ENCODE measurements around the gene SH3GL2. TPM values are rescaled to one million over a fixed set of nuclear protein-coding genes. Genes with fewer than 3 reads are reported as not detected.

Gene SH3GL2
- total RNA-seq, 2 experiments from 2014 or later, result not detected

DNA sequence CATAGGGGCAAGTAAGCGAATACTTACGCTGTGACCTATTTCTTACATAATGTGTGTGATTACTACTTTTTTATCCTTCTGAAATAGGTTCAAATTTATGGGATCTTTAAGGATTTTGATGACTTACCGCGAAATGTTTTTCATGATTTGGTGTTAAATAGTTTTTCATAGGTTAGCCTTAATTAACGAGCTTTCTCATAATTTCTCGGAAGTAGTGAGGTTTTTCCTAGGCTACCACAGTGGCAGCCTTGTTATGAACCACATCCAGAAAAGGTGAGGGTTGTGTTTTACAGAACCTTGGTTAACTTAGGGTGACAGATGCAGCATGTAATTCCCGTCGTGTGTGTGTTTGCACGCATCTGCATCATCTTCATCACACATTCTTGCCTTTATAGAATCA is 1.3 kb downstream of the SH3GL2 start:
- DNase-seq, result no peak
- H3K4me1 Mint-ChIP-seq (ENCODE audit: low read depth), result peaks cover 6% of the 10 kb centered on the region
- H3K36me3 Mint-ChIP-seq, result no peaks in the 10 kb centered on the region
- CTCF ChIA-PET, result no interaction called here
- intact Hi-C loops (cut with micrococcal nuclease), result no loop called here
- no peak overlapping the region for H3K4me3 Mint-ChIP-seq
- H3K27ac Mint-ChIP-seq, result no peak overlapping the region
- H3K27me3 Mint-ChIP-seq, result peaks cover 22% of the 10 kb centered on the region
- POLR2A ChIA-PET, result no interaction called here
- H3K9me3 Mint-ChIP-seq, result peaks cover 3% of the 10 kb centered on the region

DNA sequence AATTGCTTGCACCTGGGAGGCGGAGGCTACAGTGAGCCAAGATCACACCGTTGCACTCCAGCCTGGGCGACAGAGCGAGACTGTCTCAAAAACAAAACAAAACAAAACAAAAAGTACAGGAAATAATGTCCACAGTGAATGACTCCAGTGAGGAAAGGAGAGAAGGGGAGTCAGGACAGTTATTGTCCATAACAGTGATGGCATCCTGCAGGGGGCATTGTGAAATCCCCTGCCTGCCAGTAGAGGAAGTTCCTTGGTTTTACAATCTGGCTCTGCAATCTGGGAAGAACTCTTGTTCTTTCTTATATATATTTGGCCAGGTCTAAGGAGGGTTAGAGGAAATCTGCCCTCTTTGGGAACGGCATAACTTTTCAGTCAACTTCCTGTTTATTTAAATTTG is 8.2 kb downstream of the SH3GL2 start:
- POLR2A ChIA-PET, result no interaction called here
- Mint-ChIP-seq H3K27ac (no peak overlapping the region), H3K9me3 (peaks cover 7% of the 10 kb centered on the region), H3K4me3 (no peak overlapping the region), H3K27me3 (no peaks in the 10 kb centered on the region), H3K36me3 (no peaks in the 10 kb centered on the region), H3K4me1 (ENCODE audit: low read depth) (no peaks in the 10 kb centered on the region)
- DNase-seq, result no peak
- intact Hi-C loops (cut with micrococcal nuclease), result no loop called here
- CTCF ChIA-PET, result no interaction called here

GRCh38 chr9:17588395-17588794 is 9.5 kb downstream of the SH3GL2 start:
- no peaks in the 10 kb centered on the region for H3K4me1 Mint-ChIP-seq (ENCODE audit: low read depth)

GRCh38 chr9:17588941-17589340 is 10.1 kb downstream of the SH3GL2 start:
- no peak overlapping the region for H3K27ac Mint-ChIP-seq
- intact Hi-C loops (cut with micrococcal nuclease), result no loop called here
- H3K4me3 Mint-ChIP-seq, result no peak overlapping the region
- no peaks in the 10 kb centered on the region for H3K36me3 Mint-ChIP-seq
- POLR2A ChIA-PET, result no interaction called here
- no peak for DNase-seq
- peaks cover 7% of the 10 kb centered on the region for H3K9me3 Mint-ChIP-seq
- CTCF ChIA-PET, result no interaction called here
- no peaks in the 10 kb centered on the region for H3K4me1 Mint-ChIP-seq (ENCODE audit: low read depth)
- no peaks in the 10 kb centered on the region for H3K27me3 Mint-ChIP-seq

More at GRCh38 chr9:17588395-17588794, 9.5 kb downstream of the SH3GL2 start:
- DNase-seq, result no peak
- no peaks in the 10 kb centered on the region for H3K27me3 Mint-ChIP-seq
- ChIA-PET POLR2A (no interaction called here), CTCF (no interaction called here)
- H3K9me3 Mint-ChIP-seq, result peaks cover 7% of the 10 kb centered on the region
- no peak overlapping the region for H3K4me3 Mint-ChIP-seq
- no peak overlapping the region for H3K27ac Mint-ChIP-seq
- intact Hi-C loops (cut with micrococcal nuclease), result no loop called here
- no peaks in the 10 kb centered on the region for H3K36me3 Mint-ChIP-seq

GRCh38 chr9:17589771-17590170 is 10.9 kb downstream of the SH3GL2 start:
- no peaks in the 10 kb centered on the region for H3K36me3 Mint-ChIP-seq
- H3K27me3 Mint-ChIP-seq, result no peaks in the 10 kb centered on the region
- H3K27ac Mint-ChIP-seq, result no peak overlapping the region
- ChIA-PET POLR2A (no interaction called here), CTCF (no interaction called here)
- DNase-seq, result no peak
- H3K4me1 Mint-ChIP-seq (ENCODE audit: low read depth), result no peaks in the 10 kb centered on the region
- intact Hi-C loops (cut with micrococcal nuclease), result no loop called here
- no peak overlapping the region for H3K4me3 Mint-ChIP-seq
- H3K9me3 Mint-ChIP-seq, result peaks cover 7% of the 10 kb centered on the region

- no peaks in the 10 kb centered on the region for H3K27me3 Mint-ChIP-seq
- ChIA-PET POLR2A (no interaction called here), CTCF (no interaction called here)
- no peak overlapping the region for H3K4me3 Mint-ChIP-seq
- no peaks in the 10 kb centered on the region for H3K36me3 Mint-ChIP-seq
- H3K27ac Mint-ChIP-seq, result no peak overlapping the region
- DNase-seq, result no peak
- intact Hi-C loops (cut with micrococcal nuclease), result no loop called here
- no peaks in the 10 kb centered on the region for H3K4me1 Mint-ChIP-seq (ENCODE audit: low read depth)
- no peaks in the 10 kb centered on the region for H3K9me3 Mint-ChIP-seq
Measured at GRCh38 chr9:17594961-17595360, 16.1 kb downstream of the SH3GL2 start.

- DNase-seq, result no peak
- Mint-ChIP-seq H3K4me1 (ENCODE audit: low read depth) (no peaks in the 10 kb centered on the region), H3K4me3 (no peak overlapping the region), H3K36me3 (no peaks in the 10 kb centered on the region), H3K27ac (no peak overlapping the region), H3K9me3 (no peaks in the 10 kb centered on the region), H3K27me3 (no peaks in the 10 kb centered on the region)
- POLR2A ChIA-PET, result no interaction called here
- intact Hi-C loops (cut with micrococcal nuclease), result no loop called here
- CTCF ChIA-PET, result no interaction called here
Measured at GRCh38 chr9:17597977-17598376, 19.1 kb downstream of the SH3GL2 start.

DNA sequence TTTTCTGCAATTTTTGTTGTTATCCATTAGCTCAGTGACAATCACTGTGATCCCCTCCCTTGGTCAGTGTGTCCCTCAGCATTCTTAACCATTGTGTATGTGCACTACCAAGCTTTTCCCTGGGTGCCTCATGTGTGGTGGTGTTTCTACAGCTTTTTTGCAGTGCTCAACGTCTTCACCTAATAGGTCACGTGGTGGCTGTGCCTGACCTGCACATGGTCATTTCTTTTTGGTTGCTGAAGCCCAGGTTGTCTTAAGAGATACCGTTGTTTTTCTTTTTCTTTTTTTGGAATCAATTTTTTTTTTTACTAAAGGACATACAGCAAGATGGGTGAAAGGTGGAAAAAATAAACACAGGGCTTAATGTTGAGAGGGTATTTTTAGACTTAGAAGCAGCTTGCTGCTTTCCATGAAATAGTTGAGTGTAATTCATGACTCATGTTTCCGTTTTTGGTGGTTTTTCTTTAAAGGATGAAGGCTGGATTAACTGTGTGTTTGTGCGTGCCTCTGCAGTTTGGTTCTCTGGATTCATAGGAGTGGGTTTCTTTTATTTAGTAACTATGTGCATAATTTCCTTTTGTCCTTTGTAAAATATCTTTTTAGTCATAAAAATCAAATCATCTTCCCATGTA is 22.2 kb downstream of the SH3GL2 start:
- ChIA-PET CTCF (no interaction called here), POLR2A (no interaction called here)
- H3K36me3 Mint-ChIP-seq, result no peaks in the 10 kb centered on the region
- H3K27ac Mint-ChIP-seq, result no peak overlapping the region
- intact Hi-C loops (cut with micrococcal nuclease), result no loop called here
- no peaks in the 10 kb centered on the region for H3K27me3 Mint-ChIP-seq
- DNase-seq, result no peak
- H3K4me3 Mint-ChIP-seq, result no peak overlapping the region
- peaks cover 2% of the 10 kb centered on the region for H3K9me3 Mint-ChIP-seq
- no peaks in the 10 kb centered on the region for H3K4me1 Mint-ChIP-seq (ENCODE audit: low read depth)

DNA sequence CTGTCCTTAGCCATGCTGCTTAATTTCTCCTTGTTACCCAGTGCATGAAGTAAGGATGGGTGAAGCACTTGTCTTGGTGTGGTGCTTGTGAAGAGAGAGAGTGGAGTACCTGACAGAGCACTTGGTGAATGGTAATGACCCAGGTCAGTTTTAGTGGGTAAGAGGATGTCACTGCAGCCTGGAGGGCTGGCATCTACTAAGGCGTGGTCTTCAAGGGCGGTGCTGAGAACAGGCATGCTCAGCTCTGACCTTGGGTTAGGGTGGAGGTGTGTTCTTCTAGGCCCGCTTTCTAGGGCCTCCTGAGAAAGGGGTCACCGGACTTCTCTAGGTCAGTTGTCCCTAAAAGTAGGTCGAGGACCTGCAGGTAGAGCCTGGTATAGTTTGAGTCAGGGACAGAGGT is 25.7 kb downstream of the SH3GL2 start:
- peaks cover 2% of the 10 kb centered on the region for H3K9me3 Mint-ChIP-seq
- no peaks in the 10 kb centered on the region for H3K36me3 Mint-ChIP-seq
- no peaks in the 10 kb centered on the region for H3K27me3 Mint-ChIP-seq
- ChIA-PET POLR2A (no interaction called here), CTCF (no interaction called here)
- no peak overlapping the region for H3K27ac Mint-ChIP-seq
- intact Hi-C loops (cut with micrococcal nuclease), result no loop called here
- H3K4me3 Mint-ChIP-seq, result no peak overlapping the region
- no peaks in the 10 kb centered on the region for H3K4me1 Mint-ChIP-seq (ENCODE audit: low read depth)
- DNase-seq, result no peak

GRCh38 chr9:17609312-17610005 is 30.6 kb downstream of the SH3GL2 start:
- DNase-seq, result no peak
- Mint-ChIP-seq H3K4me3 (no peak overlapping the region), H3K9me3 (no peaks in the 10 kb centered on the region), H3K27me3 (no peaks in the 10 kb centered on the region), H3K27ac (no peak overlapping the region), H3K36me3 (no peaks in the 10 kb centered on the region), H3K4me1 (ENCODE audit: low read depth) (no peaks in the 10 kb centered on the region)
- ChIA-PET POLR2A (no interaction called here), CTCF (no interaction called here)
- intact Hi-C loops (cut with micrococcal nuclease), result no loop called here

DNA sequence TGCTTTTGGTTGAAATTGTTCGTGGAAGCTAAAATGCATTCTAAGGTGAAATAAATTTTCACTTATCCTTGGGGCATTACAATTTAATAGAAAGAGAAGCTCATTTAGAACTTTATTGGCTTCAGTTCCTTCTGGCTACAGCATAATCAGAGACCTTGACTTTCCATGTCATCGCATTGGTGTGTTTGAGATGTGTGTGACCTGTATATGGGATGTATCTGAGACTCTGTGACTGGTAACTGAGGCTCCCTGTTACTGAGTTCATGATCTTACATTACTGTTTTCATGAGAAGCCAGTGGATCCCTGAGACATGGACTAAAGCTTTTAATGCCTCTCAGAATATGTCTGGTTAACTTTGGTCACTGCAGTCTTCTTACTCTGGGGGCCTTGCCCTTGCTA is 32.5 kb downstream of the SH3GL2 start:
- ChIA-PET CTCF (no interaction called here), POLR2A (no interaction called here)
- H3K4me3 Mint-ChIP-seq, result no peak overlapping the region
- H3K9me3 Mint-ChIP-seq, result no peaks in the 10 kb centered on the region
- no peaks in the 10 kb centered on the region for H3K4me1 Mint-ChIP-seq (ENCODE audit: low read depth)
- no peak for DNase-seq
- H3K36me3 Mint-ChIP-seq, result no peaks in the 10 kb centered on the region
- no peak overlapping the region for H3K27ac Mint-ChIP-seq
- H3K27me3 Mint-ChIP-seq, result no peaks in the 10 kb centered on the region
- intact Hi-C loops (cut with micrococcal nuclease), result no loop called here

- POLR2A ChIA-PET, result no interaction called here
- H3K9me3 Mint-ChIP-seq, result no peaks in the 10 kb centered on the region
- CTCF ChIA-PET, result no interaction called here
- no peak overlapping the region for H3K27ac Mint-ChIP-seq
- no peaks in the 10 kb centered on the region for H3K4me1 Mint-ChIP-seq (ENCODE audit: low read depth)
- no peaks in the 10 kb centered on the region for H3K27me3 Mint-ChIP-seq
- H3K36me3 Mint-ChIP-seq, result no peaks in the 10 kb centered on the region
- no peak overlapping the region for H3K4me3 Mint-ChIP-seq
- intact Hi-C loops (cut with micrococcal nuclease), result no loop called here
- no peak for DNase-seq
Measured at GRCh38 chr9:17611917-17612316, 33.1 kb downstream of the SH3GL2 start.

DNA sequence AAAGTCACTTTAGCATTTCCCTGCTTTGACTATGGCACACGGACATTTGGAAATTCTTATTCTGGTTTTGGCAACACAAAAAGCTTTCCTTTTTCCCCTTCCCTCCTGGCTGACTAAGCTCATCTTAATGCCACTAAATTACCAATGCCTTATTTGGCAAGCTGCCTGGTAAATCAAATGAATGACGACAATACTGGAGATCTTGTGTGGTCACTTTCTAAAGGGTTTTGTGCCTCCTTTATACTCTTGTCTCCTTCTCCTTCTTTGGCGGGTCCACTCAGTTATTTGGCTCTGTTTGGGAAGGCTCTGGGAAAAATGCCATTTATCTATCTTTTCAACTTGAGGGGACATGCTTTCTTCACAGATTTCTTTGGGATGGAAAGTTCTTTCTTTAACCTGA is 34.9 kb downstream of the SH3GL2 start:
- CTCF ChIA-PET, result no interaction called here

More for the DNA sequence above, 34.9 kb downstream of the SH3GL2 start:
- no peaks in the 10 kb centered on the region for H3K27me3 Mint-ChIP-seq
- DNase-seq, result no peak
- intact Hi-C loops (cut with micrococcal nuclease), result no loop called here
- H3K4me1 Mint-ChIP-seq (ENCODE audit: low read depth), result no peaks in the 10 kb centered on the region
- H3K9me3 Mint-ChIP-seq, result no peaks in the 10 kb centered on the region
- no peak overlapping the region for H3K27ac Mint-ChIP-seq
- H3K36me3 Mint-ChIP-seq, result no peaks in the 10 kb centered on the region
- H3K4me3 Mint-ChIP-seq, result no peak overlapping the region
- POLR2A ChIA-PET, result no interaction called here

Data from activated CD4-positive, alpha-beta memory T cell treated with anti-CD3 and anti-CD28 coated beads for 36 hours (primary cell).